Measurements from ENCODE around the gene EXD3. TPM values are rescaled to one million over a fixed set of nuclear protein-coding genes. Genes with fewer than 3 reads are reported as not detected.
A peak's percentile ranks its signal among the peaks of the same experiment; 100 is the strongest.

EXD3 gene
- polyA plus RNA-seq, 1 donor, result 16.6 TPM

GRCh38 chr9:137447722-137448601 lies 25.0 kb upstream of the EXD3 start:
- no peak for DNase-seq

- DNase-seq, result no peak
Observed at GRCh38 chr9:137446851-137447471, 24.0 kb upstream of the EXD3 start.

DNA sequence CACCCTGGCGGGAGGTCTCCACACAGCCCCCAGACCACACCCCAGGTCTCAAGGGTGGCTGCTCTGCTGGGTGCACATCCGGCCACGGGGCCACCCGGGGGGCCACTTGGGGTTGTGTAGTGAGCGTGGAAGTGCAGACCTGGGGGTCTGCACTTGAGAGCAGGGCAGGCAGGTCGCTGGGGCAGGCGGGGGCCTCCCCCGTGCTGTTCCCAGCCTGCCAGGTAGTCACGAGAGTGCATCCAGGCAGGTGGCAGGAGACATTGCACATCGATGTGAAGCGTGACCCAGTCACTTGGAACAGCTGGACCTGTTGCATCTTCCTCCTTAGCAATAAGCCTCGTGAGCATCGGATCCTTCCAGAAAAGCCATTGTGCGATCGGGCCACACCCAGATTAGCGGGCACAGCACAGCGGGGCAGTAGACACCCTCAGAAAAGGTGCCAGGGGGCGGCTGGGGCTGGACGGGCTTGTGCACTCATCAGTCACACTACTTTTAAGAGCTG lies 23.0 kb upstream of the EXD3 start:
- DNase-seq, result no peak

DNA sequence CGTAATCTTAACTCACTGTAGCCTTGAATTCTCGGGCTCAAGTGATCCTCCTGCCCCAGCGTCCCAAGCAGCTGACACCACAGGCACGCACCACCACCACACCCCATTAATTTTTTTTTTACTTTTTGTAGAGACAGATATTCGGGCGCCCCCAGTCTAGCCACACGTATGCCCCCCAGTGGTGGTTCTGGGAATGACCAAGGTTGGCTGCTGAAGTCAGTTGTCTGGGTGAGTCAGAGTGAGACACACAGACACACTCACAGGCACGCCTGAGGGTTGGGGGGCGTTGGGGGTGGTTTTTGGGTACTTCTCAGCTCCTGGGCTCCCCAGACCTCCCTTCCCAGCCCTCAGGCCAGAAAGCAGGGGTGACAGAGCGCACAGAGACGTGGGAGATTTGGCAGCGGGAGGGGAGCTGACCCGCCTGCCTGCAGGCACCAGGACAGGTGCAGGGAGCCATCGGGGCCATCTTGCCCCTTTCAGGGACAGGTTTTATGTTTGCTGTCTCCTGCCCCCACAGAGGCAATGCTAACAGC lies 22.4 kb upstream of the EXD3 start:
- DNase-seq, result peak; percentile 76

DNA sequence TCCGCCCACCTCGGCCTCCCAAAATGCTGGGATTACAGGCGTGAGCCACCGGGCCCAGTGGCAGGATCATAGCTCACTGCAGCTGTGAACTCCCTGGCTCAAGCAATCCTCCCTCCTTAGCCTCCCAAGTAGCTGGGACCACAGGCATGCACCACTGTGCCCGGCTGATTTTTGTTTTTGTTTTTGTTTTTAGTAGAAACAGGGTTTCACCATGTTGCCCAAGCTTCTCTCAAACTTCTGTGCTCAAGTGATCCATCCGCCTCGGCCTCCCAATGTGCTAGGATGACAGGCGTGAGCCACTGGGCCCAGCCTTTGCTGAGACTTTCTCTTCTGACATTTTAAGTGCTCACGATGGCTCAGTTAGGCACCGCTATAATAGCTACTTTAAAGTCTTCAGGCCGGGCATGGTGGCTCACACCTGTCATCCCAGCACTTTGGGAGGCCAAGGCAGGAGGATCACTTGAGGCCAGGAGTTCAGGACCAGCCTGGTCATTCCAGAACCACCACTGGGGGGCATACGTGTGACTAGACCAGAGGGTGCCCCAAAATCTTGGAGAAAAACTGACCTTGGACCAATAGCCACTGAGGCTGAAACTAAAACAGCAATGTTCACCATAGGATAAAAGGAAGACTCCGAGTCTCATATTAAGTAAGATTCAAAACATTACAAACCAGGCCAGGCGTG lies 21.3 kb upstream of the EXD3 start:
- no peak for DNase-seq

GRCh38 chr9:137441935-137442321 lies 19.0 kb upstream of the EXD3 start:
- no peak for DNase-seq

DNA sequence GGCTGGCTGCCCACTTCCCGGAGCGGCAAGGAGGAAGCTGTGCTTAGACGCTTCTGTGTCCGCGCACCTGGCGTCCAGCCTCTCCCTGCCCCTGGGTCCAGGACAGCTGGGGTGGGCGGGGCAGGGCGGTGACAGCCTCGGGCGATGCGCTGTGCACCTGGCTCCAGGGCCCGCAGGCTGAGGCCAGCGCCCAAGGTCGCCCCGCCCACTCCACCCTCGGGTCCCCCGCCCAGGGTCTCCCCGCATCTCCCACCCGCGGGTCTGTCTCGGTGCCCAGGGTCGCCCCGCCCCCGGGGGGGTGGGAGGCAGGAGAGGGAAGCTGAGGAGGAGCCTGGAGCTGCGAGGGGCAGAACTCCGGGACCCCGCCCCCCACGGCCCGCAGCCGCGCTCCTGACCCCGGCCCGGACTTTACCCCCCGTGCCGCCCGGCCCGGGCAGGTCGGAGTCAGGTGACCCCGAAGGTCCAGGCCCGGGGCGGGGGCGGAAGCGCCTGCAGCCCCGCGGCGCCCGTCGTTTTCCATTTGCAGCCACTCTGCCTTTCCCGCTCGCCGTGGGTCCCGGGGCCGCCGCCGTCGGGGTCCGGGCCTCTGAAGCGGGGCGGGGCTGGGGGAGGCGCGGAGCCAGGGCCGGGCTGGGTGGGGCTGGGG lies 18.4 kb upstream of the EXD3 start, which contains the start of gene ENTPD8:
Gene ENTPD8 (minus strand): TSS at position 69 of the 646 bp plus-strand sequence. CDS start 3,072 bp downstream, outside the sequence.
- DNase-seq, result no peak

DNA sequence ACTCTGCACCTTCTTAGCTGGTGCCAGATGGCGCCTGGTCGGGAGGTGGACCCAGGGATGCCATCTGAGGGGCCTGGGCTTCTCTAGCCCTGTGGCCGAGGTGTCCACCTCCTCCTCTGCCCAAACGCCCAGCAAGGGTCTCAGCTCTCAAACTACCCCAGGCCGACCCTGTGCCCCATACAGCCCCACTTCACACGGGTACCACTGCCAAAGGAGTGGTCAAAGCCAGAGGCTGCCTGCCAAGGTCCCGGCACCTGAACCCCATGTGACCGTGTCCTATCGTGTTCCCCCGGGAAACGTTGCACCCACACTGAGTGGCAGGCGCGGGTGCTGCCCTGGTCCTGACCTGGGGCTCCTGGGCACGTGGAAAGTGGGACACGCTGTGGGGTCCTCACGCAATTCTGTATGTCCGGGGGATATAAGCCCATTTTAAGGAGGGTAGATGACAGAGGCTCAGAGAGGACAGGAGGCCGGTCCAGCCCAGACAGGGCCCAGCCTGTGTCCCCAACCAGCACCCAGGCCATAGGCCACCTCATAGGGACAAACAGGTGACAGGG lies 16.3 kb upstream of the EXD3 start:
- DNase-seq, result no peak

DNA sequence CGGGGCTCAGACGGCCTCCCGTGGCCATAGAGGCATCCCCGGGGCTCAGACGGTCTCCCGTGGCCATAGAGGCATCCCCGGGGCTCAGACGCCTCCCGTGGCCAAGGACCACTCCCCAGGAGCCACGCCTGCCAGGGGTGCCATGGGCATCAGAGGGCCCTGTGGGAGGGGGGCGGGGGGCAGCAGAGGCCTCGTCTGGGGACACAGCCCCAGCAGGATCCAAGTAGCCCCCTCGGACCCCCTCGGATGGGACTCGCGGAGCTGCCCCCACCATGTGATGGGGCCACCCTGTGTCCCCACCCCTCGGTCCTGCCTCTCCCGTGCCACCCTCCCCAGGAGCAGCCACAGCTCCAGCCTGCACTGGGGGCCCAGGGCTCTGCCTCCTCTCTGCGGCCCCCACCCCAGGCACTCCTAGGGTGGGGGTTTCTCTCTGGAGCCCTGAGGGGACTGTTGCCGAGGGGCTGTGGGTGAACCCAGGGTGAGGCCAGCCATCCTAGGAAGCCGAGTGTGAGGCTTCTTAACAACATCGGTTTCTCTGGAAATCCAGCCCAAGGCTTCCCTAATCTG lies 15.7 kb upstream of the EXD3 start:
- DNase-seq, result no peak

- DNase-seq, result no peak
Observed at GRCh38 chr9:137437691-137438590, 15.0 kb upstream of the EXD3 start.

- DNase-seq, result no peak
Observed at GRCh38 chr9:137436761-137437600, 14.0 kb upstream of the EXD3 start.

GRCh38 chr9:137435980-137436760 lies 13.2 kb upstream of the EXD3 start:
- DNase-seq, result no peak

DNA sequence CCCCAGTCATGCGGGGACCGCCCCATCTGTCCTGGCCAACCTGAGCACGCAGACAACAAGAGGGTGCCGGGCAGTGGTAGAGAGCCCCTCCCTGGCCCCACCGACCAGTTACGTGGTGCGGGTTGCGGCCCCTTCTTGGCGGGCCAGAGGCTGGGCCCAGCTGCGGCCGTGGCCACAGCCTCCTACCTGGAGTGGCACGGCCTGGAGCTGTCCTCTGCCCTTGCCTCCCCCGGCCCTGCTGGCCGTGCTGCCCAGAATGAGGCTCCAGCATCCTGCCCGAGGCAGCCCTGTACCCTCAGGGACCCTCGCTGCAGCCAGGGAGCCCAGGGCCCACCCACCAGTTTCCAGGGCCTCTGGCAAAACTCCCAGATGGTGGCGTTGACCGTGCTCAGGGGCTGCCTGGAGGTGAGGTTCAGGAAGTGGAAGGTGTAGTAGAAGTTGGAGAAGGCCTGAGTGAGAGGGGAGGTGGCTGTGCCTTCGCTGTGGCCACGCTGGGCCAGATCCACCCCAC lies 12.5 kb upstream of the EXD3 start:
- DNase-seq, result no peak

DNA sequence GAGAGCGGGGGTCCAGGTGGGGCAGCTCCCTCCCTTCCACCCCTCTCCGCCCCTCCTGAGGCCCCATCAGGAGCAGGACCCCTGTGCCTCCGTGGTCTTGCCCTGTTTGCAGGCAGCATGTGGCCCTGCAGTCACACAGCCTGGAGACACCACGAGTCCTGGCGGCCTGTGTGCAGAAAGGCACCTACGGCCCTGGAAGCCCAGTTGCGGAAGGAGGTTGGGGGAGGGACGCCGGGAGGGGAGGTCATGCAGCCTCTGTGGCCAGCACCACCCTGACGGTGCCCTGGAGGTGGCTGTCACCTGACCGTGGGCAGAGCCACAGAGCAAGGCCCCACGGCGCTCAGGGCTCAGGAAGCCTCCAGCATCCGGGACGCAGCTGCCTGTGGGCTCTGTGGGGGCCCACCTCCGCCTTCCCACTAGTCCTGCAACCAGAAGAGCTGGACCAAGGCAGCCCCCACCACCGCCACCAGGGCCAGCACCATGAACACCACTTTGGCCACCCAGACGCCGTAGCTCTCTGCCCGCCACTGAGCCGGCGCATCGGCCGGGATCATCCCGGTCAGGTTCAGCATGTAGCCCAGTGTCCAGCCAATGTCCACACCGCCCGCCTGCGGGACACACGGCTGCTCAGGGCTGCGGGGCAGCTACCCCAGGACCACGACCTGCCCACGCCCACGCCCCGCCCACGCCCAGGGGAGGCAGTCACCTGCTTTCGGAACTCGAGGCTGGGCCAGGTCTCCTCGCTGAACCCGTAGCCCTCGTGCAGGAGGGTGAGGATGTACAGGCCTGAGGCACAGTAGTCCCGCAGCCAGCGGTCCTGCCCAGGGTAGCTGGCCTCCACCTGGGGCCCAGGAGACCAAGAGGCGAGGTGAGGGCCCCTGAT lies 11.8 kb upstream of the EXD3 start:
- no peak for DNase-seq

GRCh38 chr9:137433916-137434431 lies 11.0 kb upstream of the EXD3 start:
- DNase-seq, result no peak

GRCh38 chr9:137433349-137433915 lies 10.5 kb upstream of the EXD3 start:
- DNase-seq, result no peak
